ENCODE results near the gene ATP4A.
A peak's percentile ranks its signal among the peaks of the same experiment; 100 is the strongest.

Gene ATP4A

GRCh38 chr19:35563207-35563829 is at the start of gene ATP4A:
TSS of gene ATP4A (minus strand) at chr19:35563658. CDS start at chr19:35563629, 29 bp downstream.
- no peaks in the 10 kb centered on the region for H3K9me3 ChIP-seq (ENCODE audit: severe bottlenecking)
- no peaks in the 10 kb centered on the region for H3K27me3 ChIP-seq (ENCODE audit: insufficient read depth, low read depth, severe bottlenecking)
- no peak within 1 kb of the TSS for H3K27ac ChIP-seq
- H3K36me3 ChIP-seq, result no peaks in the 10 kb centered on the region
- TF ChIP-seq CTCF (IDR thresholded peaks at IDR 0.05; ENCODE audit: low read depth, low read length), result no peak
- no peak within 1 kb of the TSS for H3K4me3 ChIP-seq (ENCODE audit: low read depth, low read length)
- DNase-seq, result no peak

GRCh38 chr19:35612559-35613321 is 49.3 kb upstream of the ATP4A start, which contains the start of gene HAUS5:
TSS of gene HAUS5 (plus strand) at chr19:35612735. CDS start at chr19:35612795, 60 bp downstream.
- Histone ChIP-seq H3K4me3 (ENCODE audit: low read depth, low read length) (peak within 1 kb of the TSS; percentile 90), H3K27ac (peak within 1 kb of the TSS; percentile 93), H3K9me3 (ENCODE audit: severe bottlenecking) (peaks cover 2% of the 10 kb centered on the region), H3K36me3 (peaks cover 38% of the 10 kb centered on the region), H3K27me3 (ENCODE audit: insufficient read depth, low read depth, severe bottlenecking) (no peaks in the 10 kb centered on the region)
- TF ChIP-seq CTCF (IDR thresholded peaks at IDR 0.05; ENCODE audit: low read depth, low read length), result 0 out of 2 replicates have a peak, but pooled peaks have one; percentile 3
- peak; percentile 93 for DNase-seq

GRCh38 chr19:35612224-35612558 is 48.7 kb upstream of the ATP4A start:
- peak overlapping the region; percentile 93 for H3K27ac ChIP-seq

GRCh38 chr19:35609851-35610353 is 46.4 kb upstream of the ATP4A start:
- Histone ChIP-seq H3K27me3 (ENCODE audit: insufficient read depth, low read depth, severe bottlenecking) (no peaks in the 10 kb centered on the region), H3K4me3 (ENCODE audit: low read depth, low read length) (no peak overlapping the region), H3K36me3 (peaks cover 11% of the 10 kb centered on the region), H3K9me3 (ENCODE audit: severe bottlenecking) (peaks cover 10% of the 10 kb centered on the region), H3K27ac (no peak overlapping the region)
- no peak for TF ChIP-seq CTCF (IDR thresholded peaks at IDR 0.05; ENCODE audit: low read depth, low read length)
- DNase-seq, result no peak

More at GRCh38 chr19:35612224-35612558, 48.7 kb upstream of the ATP4A start:
- DNase-seq, result no peak
- peaks cover 7% of the 10 kb centered on the region for H3K9me3 ChIP-seq (ENCODE audit: severe bottlenecking)
- peaks cover 32% of the 10 kb centered on the region for H3K36me3 ChIP-seq
- no peak for TF ChIP-seq CTCF (IDR thresholded peaks at IDR 0.05; ENCODE audit: low read depth, low read length)
- H3K27me3 ChIP-seq (ENCODE audit: insufficient read depth, low read depth, severe bottlenecking), result no peaks in the 10 kb centered on the region
- peak overlapping the region; percentile 90; the same call in 1 of the 2 replicates for H3K4me3 ChIP-seq (ENCODE audit: low read depth, low read length)

GRCh38 chr19:35608251-35608650 is 44.8 kb upstream of the ATP4A start:
- peaks cover 10% of the 10 kb centered on the region for H3K9me3 ChIP-seq (ENCODE audit: severe bottlenecking)
- no peak for TF ChIP-seq CTCF (IDR thresholded peaks at IDR 0.05; ENCODE audit: low read depth, low read length)
- H3K4me3 ChIP-seq (ENCODE audit: low read depth, low read length), result no peak overlapping the region
- H3K27ac ChIP-seq, result no peak overlapping the region
- H3K27me3 ChIP-seq (ENCODE audit: insufficient read depth, low read depth, severe bottlenecking), result no peaks in the 10 kb centered on the region
- H3K36me3 ChIP-seq, result no peaks in the 10 kb centered on the region
- DNase-seq, result no peak
